ENCODE data around the gene IGLL1. TPM values are rescaled to one million over a fixed set of nuclear protein-coding genes. Genes with fewer than 3 reads are reported as not detected.

Gene IGLL1
- total and polyA plus RNA-seq, 2 donors (not counting 1 experiment from before 2014, with no cell fraction given): not detected

GRCh38 chr22:23556026-23556620 lies 24.0 kb downstream of the IGLL1 start:
- no peak overlapping the region for H3K27ac ChIP-seq (ENCODE audit: low read length in 2 of 2)
- Mint-ChIP-seq H3K4me1 (no peaks in the 10 kb centered on the region), H3K27me3 (peaks cover 15% of the 10 kb centered on the region), H3K27ac (no peak overlapping the region), H3K4me3 (no peak overlapping the region), H3K9me3 (ENCODE audit: insufficient read depth) (no peaks in the 10 kb centered on the region)
- no peak overlapping the region for H2AFZ ChIP-seq (ENCODE audit: insufficient read depth, low read depth, low read length, poor library complexity, severe bottlenecking)
- ChIA-PET CTCF (no interaction called here), POLR2A (no interaction called here)
- no peaks in the 10 kb centered on the region for H3K4me1 ChIP-seq (ENCODE audit: control insufficient read depth in 2 of 2, insufficient read depth in 2 of 2, low read length in 2 of 2)
- H3K9ac ChIP-seq (ENCODE audit: low read length): no peak overlapping the region
- no peaks in the 10 kb centered on the region for H4K20me1 ChIP-seq (ENCODE audit: control insufficient read depth, insufficient read depth, low read length, poor library complexity, severe bottlenecking)
- intact Hi-C loops (cut with micrococcal nuclease): no loop called here
- DNase-seq (no peak), ATAC-seq (ENCODE audit: low read depth) (no peak)
- no peaks in the 10 kb centered on the region for H3K79me2 ChIP-seq (ENCODE audit: control insufficient read depth, insufficient read depth, low read length)
- TF ChIP-seq, protein P1, sequence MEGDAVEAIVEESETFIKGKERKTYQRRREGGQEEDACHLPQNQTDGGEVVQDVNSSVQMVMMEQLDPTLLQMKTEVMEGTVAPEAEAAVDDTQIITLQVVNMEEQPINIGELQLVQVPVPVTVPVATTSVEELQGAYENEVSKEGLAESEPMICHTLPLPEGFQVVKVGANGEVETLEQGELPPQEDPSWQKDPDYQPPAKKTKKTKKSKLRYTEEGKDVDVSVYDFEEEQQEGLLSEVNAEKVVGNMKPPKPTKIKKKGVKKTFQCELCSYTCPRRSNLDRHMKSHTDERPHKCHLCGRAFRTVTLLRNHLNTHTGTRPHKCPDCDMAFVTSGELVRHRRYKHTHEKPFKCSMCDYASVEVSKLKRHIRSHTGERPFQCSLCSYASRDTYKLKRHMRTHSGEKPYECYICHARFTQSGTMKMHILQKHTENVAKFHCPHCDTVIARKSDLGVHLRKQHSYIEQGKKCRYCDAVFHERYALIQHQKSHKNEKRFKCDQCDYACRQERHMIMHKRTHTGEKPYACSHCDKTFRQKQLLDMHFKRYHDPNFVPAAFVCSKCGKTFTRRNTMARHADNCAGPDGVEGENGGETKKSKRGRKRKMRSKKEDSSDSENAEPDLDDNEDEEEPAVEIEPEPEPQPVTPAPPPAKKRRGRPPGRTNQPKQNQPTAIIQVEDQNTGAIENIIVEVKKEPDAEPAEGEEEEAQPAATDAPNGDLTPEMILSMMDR (IDR thresholded peaks at IDR 0.05): no peak
- TF ChIP-seq EZH2 (IDR thresholded peaks at IDR 0.05; ENCODE audit: borderline replicate concordance, insufficient read depth, low read depth, low read length, poor library complexity, severe bottlenecking): no peak
- H3K4me2 ChIP-seq (replicated peaks; ENCODE audit: low read depth, low read length, poor library complexity, severe bottlenecking): no peak overlapping the region
- no peaks in the 10 kb centered on the region for H3K36me3 ChIP-seq (replicated peaks in 1 of 2; ENCODE audit: control extremely low read depth in 1 of 2, control insufficient read depth in 1 of 2, extremely low read depth in 1 of 2, insufficient read depth in 2 of 2, low read length in 1 of 2)
- H3K9me3 ChIP-seq (ENCODE audit: control extremely low read depth in 1 of 3, control insufficient read depth in 2 of 3, insufficient read depth in 1 of 3, low read length in 2 of 3): no peaks in the 10 kb centered on the region
- H3K4me3 ChIP-seq (ENCODE audit: control extremely low read depth in 1 of 5, extremely low read depth in 1 of 5, insufficient read depth in 1 of 5, low read depth in 2 of 5, low read length in 4 of 5): no peak overlapping the region
- 87% methylated on average over 4 of the region's 7 CpGs for WGBS (ENCODE audit: insufficient coverage)
- H3K27me3 ChIP-seq (replicated peaks in 1 of 4; ENCODE audit: control extremely low read depth in 1 of 4, control insufficient read depth in 3 of 4, insufficient read depth in 4 of 4, low read length in 3 of 4): peaks cover 0 to 8% (median 1%) of the 10 kb centered on the region in 4 experiments

- ATAC-seq (ENCODE audit: low read depth) (no peak), DNase-seq (no peak)
- 96% methylated on average over 7 of the region's 8 CpGs for WGBS (ENCODE audit: insufficient coverage)
- ChIA-PET POLR2A (no interaction called here), CTCF (no interaction called here)
- Mint-ChIP-seq H3K9me3 (ENCODE audit: insufficient read depth) (no peaks in the 10 kb centered on the region), H3K27me3 (peaks cover 15% of the 10 kb centered on the region), H3K4me1 (no peaks in the 10 kb centered on the region), H3K4me3 (no peak overlapping the region), H3K27ac (no peak overlapping the region)
- H3K4me1 ChIP-seq (ENCODE audit: control insufficient read depth in 2 of 2, insufficient read depth in 2 of 2, low read length in 2 of 2): no peaks in the 10 kb centered on the region
- H3K4me3 ChIP-seq (ENCODE audit: control extremely low read depth in 1 of 5, extremely low read depth in 1 of 5, insufficient read depth in 1 of 5, low read depth in 2 of 5, low read length in 4 of 5): no peak overlapping the region
- H2AFZ ChIP-seq (ENCODE audit: insufficient read depth, low read depth, low read length, poor library complexity, severe bottlenecking): no peak overlapping the region
- H3K4me2 ChIP-seq (replicated peaks; ENCODE audit: low read depth, low read length, poor library complexity, severe bottlenecking): no peak overlapping the region
- H3K27ac ChIP-seq (ENCODE audit: low read length in 2 of 2): no peak overlapping the region
- H4K20me1 ChIP-seq (ENCODE audit: control insufficient read depth, insufficient read depth, low read length, poor library complexity, severe bottlenecking): no peaks in the 10 kb centered on the region
- intact Hi-C loops (cut with micrococcal nuclease): no loop called here
- peaks cover 0 to 8% (median 1%) of the 10 kb centered on the region in 4 experiments for H3K27me3 ChIP-seq (replicated peaks in 1 of 4; ENCODE audit: control extremely low read depth in 1 of 4, control insufficient read depth in 3 of 4, insufficient read depth in 4 of 4, low read length in 3 of 4)
- H3K79me2 ChIP-seq (ENCODE audit: control insufficient read depth, insufficient read depth, low read length): no peaks in the 10 kb centered on the region
- no peak for TF ChIP-seq EZH2 (IDR thresholded peaks at IDR 0.05; ENCODE audit: borderline replicate concordance, insufficient read depth, low read depth, low read length, poor library complexity, severe bottlenecking)
- TF ChIP-seq, protein P1 (IDR thresholded peaks at IDR 0.05): no peak
- no peaks in the 10 kb centered on the region for H3K36me3 ChIP-seq (replicated peaks in 1 of 2; ENCODE audit: control extremely low read depth in 1 of 2, control insufficient read depth in 1 of 2, extremely low read depth in 1 of 2, insufficient read depth in 2 of 2, low read length in 1 of 2)
- no peaks in the 10 kb centered on the region for H3K9me3 ChIP-seq (ENCODE audit: control extremely low read depth in 1 of 3, control insufficient read depth in 2 of 3, insufficient read depth in 1 of 3, low read length in 2 of 3)
- no peak overlapping the region for H3K9ac ChIP-seq (ENCODE audit: low read length)
These were observed 25.0 kb downstream of the IGLL1 start for GRCh38 chr22:23555118-23555517.

Measured in B cell (primary cell).